HG03045 (cell line): ENCODE results near the gene GGCT.
"Not testable (repeated sequence)": the region's sequence is repeated elsewhere in the genome, so short reads cannot be mapped to it uniquely, and the experiment has no call there.

Experiments
- ATAC-seq: cut with Tn5 transposase; IDR thresholded peaks from one replicate; pipeline ENCODE4 v1.9.1; 2021; ENCODE audit warnings: mild to moderate bottlenecking, moderate library complexity; ENCODE audit not compliant: unreplicated experiment

The GGCT gene

GRCh38 chr7:30519122-30519521, 14.5 kb upstream of the GGCT start:
- ATAC-seq = no peak

GRCh38 chr7:30515761-30516160, 11.1 kb upstream of the GGCT start:
- no peak for ATAC-seq

GRCh38 chr7:30514776-30515175, 10.1 kb upstream of the GGCT start:
- no peak for ATAC-seq

- no peak for ATAC-seq
Measured at GRCh38 chr7:30514177-30514576, 9.5 kb upstream of the GGCT start.

GRCh38 chr7:30513762-30514161, 9.1 kb upstream of the GGCT start:
- no peak for ATAC-seq

GRCh38 chr7:30511973-30512662, 7.5 kb upstream of the GGCT start:
- no peak for ATAC-seq

GRCh38 chr7:30511494-30511893, 6.9 kb upstream of the GGCT start:
- no peak for ATAC-seq

GRCh38 chr7:30510124-30511075, 5.8 kb upstream of the GGCT start:
- no peak for ATAC-seq

- ATAC-seq = not testable (repeated sequence)
Measured at GRCh38 chr7:30509171-30509857, 4.7 kb upstream of the GGCT start.

- ATAC-seq = not testable (repeated sequence)
Measured at GRCh38 chr7:30507346-30507900, 2.8 kb upstream of the GGCT start.

- ATAC-seq = peak; percentile 14
Measured at GRCh38 chr7:30505174-30505697, 607 bp upstream of the GGCT start.

GRCh38 chr7:30503274-30504212, 1.1 kb downstream of the GGCT start:
- ATAC-seq = no peak

GRCh38 chr7:30502470-30503251, 2.0 kb downstream of the GGCT start:
- no peak for ATAC-seq

- ATAC-seq = no peak
Measured at GRCh38 chr7:30501264-30501663, 3.4 kb downstream of the GGCT start.

- no peak for ATAC-seq
Measured at GRCh38 chr7:30493228-30493627, 11.4 kb downstream of the GGCT start.

GRCh38 chr7:30491417-30491816, 13.2 kb downstream of the GGCT start:
- no peak for ATAC-seq

- ATAC-seq = no peak
Measured at GRCh38 chr7:30487371-30487770, 17.3 kb downstream of the GGCT start.

- ATAC-seq = no peak
Measured at GRCh38 chr7:30485667-30486066, 19.0 kb downstream of the GGCT start.

GRCh38 chr7:30481416-30481815, 23.2 kb downstream of the GGCT start:
- ATAC-seq = not testable (repeated sequence)
